ENCODE measurements around the gene PLAGL2.

The PLAGL2 gene

DNA sequence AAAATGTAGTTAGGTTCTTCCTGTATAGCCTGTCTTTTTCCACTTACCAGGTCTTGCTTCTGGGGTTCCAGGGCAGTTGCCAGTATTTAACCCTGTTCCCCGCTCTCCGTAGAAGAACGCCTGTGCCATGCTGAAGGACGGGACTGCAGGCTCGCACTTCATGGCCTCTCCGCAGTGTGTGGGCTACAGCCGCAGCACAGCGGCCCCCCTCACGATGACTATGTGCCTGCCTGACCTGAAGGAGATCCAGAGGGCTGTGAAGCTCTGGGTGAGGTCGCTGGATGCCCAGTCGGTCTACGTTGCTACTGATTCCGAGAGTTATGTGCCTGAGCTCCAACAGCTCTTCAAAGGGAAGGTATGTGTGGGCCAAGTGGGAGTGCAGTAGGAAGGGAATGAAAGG is 23.2 kb upstream of the PLAGL2 start:
- DNase-seq = no peak

DNA sequence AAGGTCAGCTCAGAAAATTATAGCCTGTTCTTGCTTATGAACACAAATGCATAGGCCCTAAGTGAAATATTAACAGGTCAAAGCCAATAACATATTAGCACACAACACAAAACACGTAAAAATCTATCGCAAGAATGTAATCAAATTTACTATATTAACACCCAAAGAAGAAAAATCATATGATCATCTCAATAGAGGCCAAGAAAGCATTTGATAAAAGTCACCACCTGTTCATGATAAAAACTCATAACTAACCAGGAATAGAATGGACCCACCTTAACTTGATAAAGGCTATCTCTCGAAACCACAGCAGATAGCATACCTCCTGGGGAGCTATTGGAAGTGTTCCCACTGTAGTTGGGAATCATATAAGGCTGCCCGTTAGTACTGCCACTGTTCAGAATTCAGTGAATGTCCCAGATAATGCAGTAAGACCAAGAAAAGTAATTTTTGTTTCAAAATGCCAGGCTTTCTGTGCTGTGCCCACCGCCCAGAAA is 21.8 kb upstream of the PLAGL2 start:
- no peak for DNase-seq

GRCh38 chr20:32227744-32228688 is 20.5 kb upstream of the PLAGL2 start:
- DNase-seq = no peak

DNA sequence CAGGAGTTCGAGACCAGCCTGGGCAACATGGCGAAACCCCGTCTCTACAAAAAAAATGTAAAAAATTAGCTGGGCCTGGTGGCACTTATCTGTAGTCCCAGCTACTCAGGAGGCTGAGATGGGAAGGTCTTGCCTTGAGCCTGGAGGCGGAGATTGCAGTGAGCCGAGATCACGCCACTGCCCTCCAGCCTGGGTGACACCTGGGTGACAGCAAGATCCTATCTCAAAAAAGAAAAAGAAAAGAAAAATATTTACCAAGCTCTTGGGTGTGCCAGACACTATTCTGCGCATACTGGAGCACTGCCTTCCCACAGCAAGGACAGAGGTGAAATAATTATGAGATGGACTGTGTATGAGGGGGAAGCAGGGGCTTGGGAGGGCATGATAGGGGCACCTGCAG is 19.8 kb upstream of the PLAGL2 start:
- no peak for DNase-seq

DNA sequence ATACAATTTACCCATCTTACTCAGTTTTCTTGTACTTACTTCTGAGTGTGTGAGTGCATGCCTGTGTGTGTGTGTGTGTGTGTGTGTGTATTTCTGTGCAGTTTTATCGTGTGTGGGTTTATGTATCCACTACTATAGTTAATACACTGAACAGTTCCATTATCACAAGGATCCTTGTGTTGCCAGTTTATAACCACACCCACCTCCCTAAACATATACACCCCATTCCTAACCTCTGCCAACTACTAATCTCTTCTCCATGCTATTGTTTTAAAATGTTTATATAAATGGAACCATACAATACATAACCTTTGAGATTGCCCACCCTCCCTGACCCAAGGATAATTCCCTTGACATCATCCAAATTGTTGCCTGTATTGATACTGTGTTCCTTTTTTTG is 18.8 kb upstream of the PLAGL2 start:
- no peak for DNase-seq

- DNase-seq = no peak
These were observed 16.9 kb upstream of the PLAGL2 start for GRCh38 chr20:32224463-32224862.

- no peak for DNase-seq
These were observed 10.8 kb upstream of the PLAGL2 start for GRCh38 chr20:32218156-32218900.

DNA sequence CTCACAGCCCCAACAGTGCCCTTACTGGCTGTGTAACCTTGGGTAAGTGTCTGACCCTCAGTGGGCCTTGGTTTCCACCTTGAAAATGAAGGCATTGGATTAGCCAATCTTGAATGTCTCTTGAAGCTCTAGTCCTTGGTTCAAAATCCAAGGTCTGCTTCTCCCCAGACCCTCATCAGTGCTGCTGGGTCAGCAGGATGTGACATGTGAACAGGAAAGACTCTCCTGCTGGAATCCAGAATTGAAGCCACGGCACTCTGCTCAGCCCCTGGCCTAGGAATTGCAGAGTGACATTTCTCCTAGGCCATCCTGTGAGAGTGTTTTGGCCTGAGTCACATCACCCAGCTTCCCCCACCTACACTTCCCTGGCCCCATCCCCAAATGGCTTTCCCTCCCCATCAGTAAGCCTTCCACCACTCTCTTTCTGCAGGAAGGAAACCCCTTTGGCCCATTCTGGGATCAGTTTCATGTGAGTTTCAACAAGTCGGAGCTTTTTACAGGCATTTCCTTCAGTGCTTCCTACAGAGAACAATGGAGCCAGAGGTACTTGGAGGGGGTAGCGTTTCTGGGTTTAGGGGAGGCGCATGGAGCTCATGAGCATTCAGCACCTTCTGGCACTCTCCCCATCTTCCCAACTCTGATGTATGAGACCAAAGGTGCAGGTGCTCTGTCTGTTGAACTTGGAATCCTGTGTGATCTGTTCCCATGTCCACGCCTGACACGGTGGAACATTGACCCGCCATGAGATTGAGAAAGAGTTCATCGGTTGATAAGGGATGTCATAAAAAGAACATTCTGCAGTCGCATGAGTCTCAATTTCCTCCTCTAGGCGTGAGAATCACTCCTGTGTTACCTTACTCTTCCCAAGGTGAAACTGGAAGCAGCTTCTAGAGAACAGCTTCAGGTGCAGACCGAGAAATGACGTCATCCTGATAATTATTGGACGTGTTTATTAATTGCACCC is 8.9 kb upstream of the PLAGL2 start:
- DNase-seq = no peak

- no peak for DNase-seq
These were observed 8.2 kb upstream of the PLAGL2 start for GRCh38 chr20:32215729-32216128.

DNA sequence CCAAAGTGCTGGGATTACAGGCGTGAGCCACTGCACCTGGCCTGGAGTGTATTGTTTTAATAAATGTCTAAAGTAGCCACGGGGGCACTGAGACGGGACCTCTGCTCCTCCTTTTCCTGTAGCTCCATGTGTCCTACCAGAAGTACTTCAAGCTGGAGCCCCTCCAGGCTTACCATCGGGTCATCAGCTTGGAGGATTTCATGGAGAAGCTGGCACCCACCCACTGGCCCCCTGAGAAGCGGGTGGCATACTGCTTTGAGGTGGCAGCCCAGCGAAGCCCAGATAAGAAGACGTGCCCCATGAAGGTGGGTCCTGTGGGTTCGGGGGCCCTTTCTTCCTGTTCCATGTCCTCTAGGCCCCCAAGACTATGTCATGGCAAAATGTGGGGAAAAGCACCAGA is 7.6 kb upstream of the PLAGL2 start:
- DNase-seq = no peak

GRCh38 chr20:32213870-32214269 is 6.3 kb upstream of the PLAGL2 start:
- DNase-seq = no peak

DNA sequence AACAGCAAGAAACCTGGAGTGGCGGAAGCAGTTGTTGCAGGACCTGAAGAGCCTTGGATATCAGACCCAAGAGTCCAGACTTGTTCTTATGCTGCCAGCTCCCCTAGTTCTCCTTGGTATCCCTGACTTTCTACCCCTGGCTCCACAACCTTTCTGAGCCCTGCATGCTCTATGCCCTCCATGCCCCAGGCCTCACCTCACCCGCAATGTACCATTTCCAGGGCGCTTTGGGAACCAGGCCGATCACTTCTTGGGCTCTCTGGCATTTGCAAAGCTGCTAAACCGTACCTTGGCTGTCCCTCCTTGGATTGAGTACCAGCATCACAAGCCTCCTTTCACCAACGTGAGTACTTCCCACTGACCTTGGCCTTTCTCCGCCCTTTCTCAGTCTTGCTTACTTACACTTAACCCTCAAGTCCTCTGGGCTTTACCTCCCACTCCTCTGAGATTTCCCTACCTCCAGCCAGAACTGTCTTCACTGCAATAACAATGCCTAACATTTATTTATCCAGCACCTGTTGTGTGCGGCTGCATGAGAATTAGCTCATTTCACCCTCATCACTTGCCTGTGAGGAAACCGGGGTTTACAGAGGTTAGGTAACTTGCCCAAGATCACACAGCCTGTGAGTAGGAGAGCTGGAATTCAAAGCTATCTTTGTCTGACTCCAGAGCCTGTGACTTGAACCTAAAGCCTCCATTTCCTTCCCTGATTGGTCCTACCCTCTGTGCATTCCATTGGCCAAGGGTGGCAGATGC is 2.5 kb upstream of the PLAGL2 start:
- no peak for DNase-seq

GRCh38 chr20:32208499-32209154 is 1.1 kb upstream of the PLAGL2 start:
- DNase-seq = no peak

DNA sequence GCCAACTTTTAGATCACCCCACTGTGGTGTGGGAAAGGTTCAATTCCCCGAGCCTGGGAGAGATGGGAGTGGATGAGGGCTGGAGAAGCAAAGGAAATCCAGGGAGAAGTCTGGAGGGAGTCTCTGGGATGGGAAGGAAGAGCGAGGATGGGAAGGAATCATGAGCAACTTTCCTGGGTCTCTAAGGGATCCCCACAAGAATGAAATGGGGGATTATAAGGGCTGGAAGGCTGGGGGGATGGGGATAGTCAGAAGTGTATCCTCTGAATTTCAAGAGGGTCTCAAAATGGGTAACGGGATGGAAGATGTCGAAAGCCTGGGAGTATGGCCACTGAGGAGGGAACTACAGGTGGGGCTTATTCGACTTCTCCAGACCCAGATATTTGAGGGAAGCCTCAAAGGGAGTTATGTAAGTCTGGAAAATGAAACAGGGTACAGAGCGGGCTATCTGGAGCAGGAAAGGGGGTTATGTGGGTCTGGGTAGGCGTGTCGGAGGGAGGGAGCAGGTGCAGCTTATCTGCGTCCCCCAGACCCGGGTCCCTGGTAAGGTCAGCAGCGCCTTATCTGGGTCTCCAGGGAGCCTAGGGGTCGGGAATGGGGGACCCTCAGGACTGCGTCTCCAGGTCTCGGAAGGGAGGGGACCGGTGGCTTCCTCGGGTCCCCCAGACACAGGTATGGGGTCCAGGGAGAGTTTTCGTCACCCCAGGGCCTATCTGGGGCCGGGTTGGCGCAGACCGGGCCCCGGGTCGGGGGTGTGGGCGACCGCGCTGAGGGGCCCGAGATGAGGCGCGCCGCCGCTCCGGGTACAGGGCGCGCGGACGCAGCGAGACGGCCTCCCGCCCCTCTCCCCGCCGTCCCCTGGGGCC is 550 bp downstream of the PLAGL2 start:
- DNase-seq = no peak

- DNase-seq = no peak
These were observed 1.4 kb downstream of the PLAGL2 start for GRCh38 chr20:32205843-32206759.

- no peak for DNase-seq
These were observed 2.3 kb downstream of the PLAGL2 start for GRCh38 chr20:32205110-32205842.

- no peak for DNase-seq
These were observed 3.1 kb downstream of the PLAGL2 start for GRCh38 chr20:32204205-32205109.
